Tibial nerve (tissue), 4 donors: Measurements from ENCODE around the gene THBS1. TPM values are rescaled to one million over a fixed set of nuclear protein-coding genes. Genes with fewer than 3 reads are reported as not detected.

Experiments used
- DNase-seq, 2 donors: peaks; one replicate each; pipeline ENCODE4 v3.0.0-alpha.2; 2019; ENCODE audit warnings: low spot score in 2 of 2
- H3K27ac ChIP-seq, 4 donors: fragments of 200-600 bp; sonication (generic) in 3 of 4; one replicate each; pipeline ENCODE4 v1.5.1; 2017 to 2019; ENCODE audit warnings: mild to moderate bottlenecking in 1 of 4
- H3K27me3 ChIP-seq, 2 donors: fragments of 200-600 bp; sonication (generic) in 1 of 2; one replicate each; pipeline versions ENCODE4 v1.5.1 to v1.6.0; 2017 to 2019
- H3K36me3 ChIP-seq, 3 donors: fragments of 200-600 bp; sonication (generic); one replicate each; pipeline ENCODE4 v1.5.1; 2018 to 2019
- H3K4me1 ChIP-seq, 4 donors: fragments of 200-600 bp; sonication (generic) in 3 of 4; one replicate each; pipeline ENCODE4 v1.5.1; 2017 to 2019
- H3K4me3 ChIP-seq, 4 donors: fragments of 200-600 bp; sonication (generic) in 3 of 4; one replicate each; pipeline ENCODE4 v1.5.1; 2017 to 2019; ENCODE audit warnings: mild to moderate bottlenecking in 1 of 4, moderate library complexity in 1 of 4
- H3K9me3 ChIP-seq, 4 donors: fragments of 200-600 bp; sonication (generic) in 3 of 4; one replicate each; pipeline ENCODE4 v1.5.1; 2017 to 2019
- CTCF ChIP-seq, 5 experiments: fragments of 200-600 bp in 3 of 5; fragments of 450-650 bp in 2 of 5; sonication (generic) in 3 of 5; IDR thresholded peaks; one replicate each; pipeline ENCODE4 v1.5.1; 2016 to 2019; ENCODE audit warnings: antibody characterized with exemption in 5 of 5, mild to moderate bottlenecking in 3 of 5, moderate library complexity in 2 of 5
- EP300 ChIP-seq, 2 donors: sonication (generic); formaldehyde crosslinking; IDR thresholded peaks; one replicate each; pipeline ENCODE4 v1.6.1; 2017; ENCODE audit warnings: antibody characterized with exemption in 2 of 2, mild to moderate bottlenecking in 1 of 2
- POLR2A ChIP-seq, 2 donors: fragments of 450-650 bp; IDR thresholded peaks; one replicate each; pipeline ENCODE4 v1.6.1; 2017; ENCODE audit warnings: antibody characterized with exemption in 2 of 2, mild to moderate bottlenecking in 2 of 2, moderate library complexity in 2 of 2
- WGBS, 2 donors: methylation state at CpG; one replicate each; pipeline ENCODE4 v1.1.5; 2018; 5-methylcytosine and 5-hydroxymethylcytosine counted together
- total RNA-seq, 4 donors: library from RNA; depleted of rRNA; stranded (reverse); fragments of >200 nt; gene quantifications; one replicate each; pipeline ENCODE4 v1.1.0, GENCODE V29; 2016

THBS1 gene
- total RNA-seq, 4 donors from 2014 or later = 1,850 to 2,559 (median 1,931) TPM

DNA sequence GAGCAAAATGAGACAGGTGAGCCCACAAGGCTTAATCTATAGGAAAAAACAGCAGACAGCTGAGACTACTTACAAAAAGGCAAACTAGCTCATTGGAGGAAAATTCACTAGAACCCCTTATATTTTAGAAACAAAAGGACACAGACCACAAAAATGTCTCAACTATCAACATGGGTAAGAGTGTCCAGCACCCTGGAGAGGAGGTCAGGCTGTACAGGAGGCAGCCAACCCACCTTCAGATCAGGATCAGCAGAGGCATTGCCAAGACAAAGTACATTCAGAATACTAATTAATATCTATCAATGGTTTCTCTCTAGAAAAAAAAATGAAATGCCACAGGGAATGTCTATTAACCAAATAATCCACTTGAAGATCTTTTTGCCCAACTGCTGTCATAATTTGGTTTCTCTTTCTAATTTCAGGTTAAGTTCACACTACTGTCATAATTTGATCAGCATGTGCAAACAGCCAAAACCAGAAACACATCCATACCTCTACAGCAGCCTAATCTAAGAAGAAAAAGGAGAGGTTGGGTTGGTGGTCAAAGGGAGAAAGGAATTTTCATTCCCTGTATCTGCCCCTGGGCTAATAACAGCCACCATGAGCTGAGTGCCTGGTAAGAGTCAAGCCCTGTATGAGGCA is 26.0 kb upstream of the THBS1 start:
- no peak for DNase-seq
- Histone ChIP-seq H3K4me3 (no peak overlapping the region), H3K9me3 (no peaks in the 10 kb centered on the region), H3K27me3 (no peaks in the 10 kb centered on the region), H3K27ac (no peak overlapping the region), H3K36me3 (no peaks in the 10 kb centered on the region), H3K4me1 (peaks cover 0 to 5% (median 0%) of the 10 kb centered on the region in 4 donors)
- TF ChIP-seq EP300 (IDR thresholded peaks at IDR 0.05) = no peak
- no peak for TF ChIP-seq POLR2A (IDR thresholded peaks at IDR 0.05)

DNA sequence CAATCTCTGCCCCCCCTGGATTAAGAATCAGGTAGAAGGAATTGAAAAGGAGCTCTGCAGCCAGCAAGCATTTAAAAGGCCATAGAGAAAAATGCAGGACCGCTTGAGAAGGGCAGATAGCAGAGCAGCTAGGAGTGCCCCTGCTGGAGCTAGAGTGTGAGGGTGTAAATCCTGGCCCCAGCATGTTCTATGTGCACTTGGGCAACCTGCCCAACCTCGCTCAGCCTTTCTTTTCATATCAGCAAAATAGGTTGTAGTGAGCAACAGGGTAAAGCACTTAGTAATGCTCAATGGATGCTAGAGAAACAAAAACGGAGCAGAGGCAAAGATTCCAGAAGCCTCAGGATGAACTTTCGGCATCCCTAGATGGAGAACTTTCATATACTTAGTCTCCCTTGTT is 25.0 kb upstream of the THBS1 start:
- no peak for TF ChIP-seq POLR2A (IDR thresholded peaks at IDR 0.05)
- TF ChIP-seq CTCF (IDR thresholded peaks at IDR 0.05) = no peak
- no peak for TF ChIP-seq EP300 (IDR thresholded peaks at IDR 0.05)
- peaks cover 0 to 5% (median 0%) of the 10 kb centered on the region in 4 donors for H3K4me1 ChIP-seq
- 80 to 93% methylated on average over 4 of the region's 4 CpGs for WGBS, 2 donors
- H3K36me3 ChIP-seq = no peaks in the 10 kb centered on the region
- no peak overlapping the region for H3K4me3 ChIP-seq
- no peaks in the 10 kb centered on the region for H3K9me3 ChIP-seq
- no peak overlapping the region for H3K27ac ChIP-seq
- DNase-seq = no peak
- no peaks in the 10 kb centered on the region for H3K27me3 ChIP-seq

DNA sequence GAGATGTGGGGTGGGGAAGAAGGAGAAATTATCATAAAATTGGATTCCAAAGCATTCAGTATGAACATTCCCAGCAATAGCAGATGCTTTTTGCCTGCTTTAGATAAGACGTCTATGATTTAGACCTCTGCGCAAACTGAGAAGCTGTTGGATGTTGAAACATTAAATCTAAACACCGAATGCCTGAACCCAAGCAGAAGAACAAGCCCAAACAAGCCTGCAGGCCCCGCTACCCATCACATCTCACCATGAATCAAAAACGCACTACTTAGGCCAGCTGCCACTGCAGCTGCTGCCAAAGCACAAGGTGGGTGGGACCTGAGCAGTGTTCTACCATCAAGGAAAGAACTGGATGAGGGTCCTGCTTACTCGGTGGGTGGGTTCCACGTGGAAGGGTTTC is 24.4 kb upstream of the THBS1 start:
- H3K4me1 ChIP-seq = peaks cover 0 to 5% (median 0%) of the 10 kb centered on the region in 4 donors
- DNase-seq = no peak
- no peaks in the 10 kb centered on the region for H3K36me3 ChIP-seq
- no peaks in the 10 kb centered on the region for H3K9me3 ChIP-seq
- TF ChIP-seq CTCF (IDR thresholded peaks at IDR 0.05) = no peak
- TF ChIP-seq POLR2A (IDR thresholded peaks at IDR 0.05) = no peak
- no peak for TF ChIP-seq EP300 (IDR thresholded peaks at IDR 0.05)
- H3K4me3 ChIP-seq = no peak overlapping the region
- H3K27me3 ChIP-seq = no peaks in the 10 kb centered on the region
- no peak overlapping the region for H3K27ac ChIP-seq
- 84 to 94% methylated on average over 7 of the region's 7 CpGs for WGBS, 2 donors

GRCh38 chr15:39558421-39558820 is 22.5 kb upstream of the THBS1 start:
- H3K4me3 ChIP-seq = no peak overlapping the region
- TF ChIP-seq EP300 (IDR thresholded peaks at IDR 0.05) (no peak), POLR2A (IDR thresholded peaks at IDR 0.05) (no peak), CTCF (IDR thresholded peaks at IDR 0.05) (no peak)
- DNase-seq = no peak
- H3K27me3 ChIP-seq = no peaks in the 10 kb centered on the region
- H3K9me3 ChIP-seq = no peaks in the 10 kb centered on the region
- H3K27ac ChIP-seq = no peak overlapping the region
- no peaks in the 10 kb centered on the region for H3K36me3 ChIP-seq
- H3K4me1 ChIP-seq = peaks cover 0 to 5% (median 0%) of the 10 kb centered on the region in 4 donors
- whole genome bisulfite sequencing, 2 donors = 80 to 84% methylated on average over 3 of the region's 3 CpGs

DNA sequence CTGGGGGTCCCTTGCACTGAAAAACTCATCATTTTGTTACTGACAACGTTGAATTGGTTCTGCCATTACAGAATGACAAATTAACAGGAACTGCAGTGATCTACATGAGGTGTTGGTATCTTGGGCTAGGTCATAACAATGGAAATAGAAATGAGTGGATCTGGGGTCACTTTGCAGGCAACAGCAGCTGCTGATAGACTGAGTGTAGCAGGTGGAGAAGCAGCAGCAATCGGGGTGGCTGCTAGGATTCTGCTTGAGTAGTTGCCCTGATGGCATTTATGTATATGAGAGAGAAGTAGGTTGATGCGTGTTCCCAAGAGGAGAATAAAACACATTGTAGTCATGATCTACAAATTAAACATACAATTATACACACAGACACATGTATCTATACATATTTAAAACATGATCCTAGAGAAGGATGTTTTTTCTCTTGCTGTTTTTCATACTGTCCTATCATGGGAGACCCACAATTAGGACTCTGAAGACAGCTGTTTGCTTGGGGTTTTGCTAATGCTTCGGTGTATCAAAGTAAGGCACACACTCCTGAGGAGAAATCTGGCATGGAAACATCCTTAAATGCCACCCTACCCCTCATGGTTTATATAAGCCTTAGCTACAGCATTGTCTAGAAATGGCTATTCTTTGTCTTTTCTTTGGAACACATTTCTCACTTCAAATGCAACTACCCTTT is 15.8 kb upstream of the THBS1 start:
- no peak for TF ChIP-seq POLR2A (IDR thresholded peaks at IDR 0.05)
- no peak for TF ChIP-seq EP300 (IDR thresholded peaks at IDR 0.05)
- no peak for TF ChIP-seq CTCF (IDR thresholded peaks at IDR 0.05)
- 83 to 92% methylated on average over 4 of the region's 4 CpGs for WGBS, 2 donors
- DNase-seq = no peak

More for the DNA sequence above, 15.8 kb upstream of the THBS1 start:
- no peaks in the 10 kb centered on the region for H3K36me3 ChIP-seq
- H3K4me1 ChIP-seq = no peaks in the 10 kb centered on the region
- H3K9me3 ChIP-seq = no peaks in the 10 kb centered on the region
- no peak overlapping the region for H3K4me3 ChIP-seq
- H3K27ac ChIP-seq = no peak overlapping the region
- no peaks in the 10 kb centered on the region for H3K27me3 ChIP-seq
